Measurements from ENCODE around the gene RERE. TPM values are rescaled to one million over a fixed set of nuclear protein-coding genes. Genes with fewer than 3 reads are reported as not detected.

RERE gene
- total RNA-seq, 4 donors from 2014 or later = 86.4 to 111 (median 103) TPM

- peak overlapping the region in 2 of 4 donors; percentile 94 to 99 for H3K27ac ChIP-seq
- H3K9me3 ChIP-seq = no peaks in the 10 kb centered on the region
- H3K36me3 ChIP-seq = peaks cover 0 to 37% (median 0%) of the 10 kb centered on the region in 3 donors
- H3K27me3 ChIP-seq = no peaks in the 10 kb centered on the region
- no peak for DNase-seq (ENCODE audit: low spot score in 2 of 2)
- TF ChIP-seq EP300 (IDR thresholded peaks at IDR 0.05) (no peak), CTCF (IDR thresholded peaks at IDR 0.05) (no peak), POLR2A (IDR thresholded peaks at IDR 0.05) (no peak)
- H3K4me3 ChIP-seq = no peak overlapping the region
- peaks cover 0 to 96% (median 59%) of the 10 kb centered on the region in 4 donors for H3K4me1 ChIP-seq
- 35% methylated on average over 3 of the region's 3 CpGs for WGBS, 2 donors
Observed at GRCh38 chr1:8416881-8417280, 400.6 kb downstream of the RERE start.

- Histone ChIP-seq H3K27ac (peak overlapping the region in 2 of 4 donors; percentile 63 to 68), H3K4me1 (peaks cover 0 to 96% (median 60%) of the 10 kb centered on the region in 4 donors), H3K9me3 (no peaks in the 10 kb centered on the region), H3K4me3 (no peak overlapping the region), H3K36me3 (peaks cover 0 to 37% (median 0%) of the 10 kb centered on the region in 3 donors), H3K27me3 (no peaks in the 10 kb centered on the region)
- no peak for DNase-seq (ENCODE audit: low spot score in 2 of 2)
- WGBS, 2 donors = 35 to 40% methylated on average over 7 of the region's 7 CpGs
- TF ChIP-seq EP300 (IDR thresholded peaks at IDR 0.05) (no peak), CTCF (IDR thresholded peaks at IDR 0.05) (no peak), POLR2A (IDR thresholded peaks at IDR 0.05) (no peak)
Observed at GRCh38 chr1:8415526-8416278, 401.7 kb downstream of the RERE start.

GRCh38 chr1:8412183-8412831 is 405.1 kb downstream of the RERE start:
- no peaks in the 10 kb centered on the region for H3K9me3 ChIP-seq
- peaks cover 0 to 25% (median 0%) of the 10 kb centered on the region in 3 donors for H3K36me3 ChIP-seq
- peak in 1 of 2 donors; percentile 53 for DNase-seq (ENCODE audit: low spot score in 2 of 2)
- peaks cover 0 to 96% (median 61%) of the 10 kb centered on the region in 4 donors for H3K4me1 ChIP-seq
- no peaks in the 10 kb centered on the region for H3K27me3 ChIP-seq
- WGBS, 2 donors = 50 to 55% methylated on average over 8 of the region's 8 CpGs
- peak in 1 of 5 experiments; percentile 16 for TF ChIP-seq CTCF (IDR thresholded peaks at IDR 0.05)
- peak in 1 of 2 donors; percentile 60 for TF ChIP-seq EP300 (IDR thresholded peaks at IDR 0.05)
- no peak for TF ChIP-seq POLR2A (IDR thresholded peaks at IDR 0.05)
- H3K4me3 ChIP-seq = no peak overlapping the region
- H3K27ac ChIP-seq = peak overlapping the region; percentile 45 to 92 (median 76)

GRCh38 chr1:8411803-8412182 is 405.6 kb downstream of the RERE start:
- H3K9me3 ChIP-seq = no peaks in the 10 kb centered on the region
- DNase-seq (ENCODE audit: low spot score in 2 of 2) = peak in 1 of 2 donors; percentile 34
- H3K4me3 ChIP-seq = no peak overlapping the region
- peaks cover 0 to 25% (median 0%) of the 10 kb centered on the region in 3 donors for H3K36me3 ChIP-seq
- H3K4me1 ChIP-seq = peaks cover 0 to 96% (median 63%) of the 10 kb centered on the region in 4 donors
- TF ChIP-seq CTCF (IDR thresholded peaks at IDR 0.05) (no peak), EP300 (IDR thresholded peaks at IDR 0.05) (peak in 1 of 2 donors; percentile 60)
- H3K27me3 ChIP-seq = no peaks in the 10 kb centered on the region
- 42 to 43% methylated on average over 7 of the region's 7 CpGs for WGBS, 2 donors
- peak overlapping the region in 3 of 4 donors; percentile 66 to 92 (median 86) for H3K27ac ChIP-seq

GRCh38 chr1:8410791-8411190 is 406.6 kb downstream of the RERE start:
- Histone ChIP-seq H3K4me3 (no peak overlapping the region), H3K27me3 (no peaks in the 10 kb centered on the region), H3K9me3 (no peaks in the 10 kb centered on the region), H3K36me3 (peaks cover 0 to 26% (median 0%) of the 10 kb centered on the region in 3 donors), H3K27ac (peak overlapping the region in 3 of 4 donors; percentile 75 to 92 (median 86)), H3K4me1 (peaks cover 0 to 99% (median 63%) of the 10 kb centered on the region in 4 donors)
- TF ChIP-seq CTCF (IDR thresholded peaks at IDR 0.05) (no peak), EP300 (IDR thresholded peaks at IDR 0.05) (no peak), POLR2A (IDR thresholded peaks at IDR 0.05) (no peak)
- 44 to 56% methylated on average over 3 of the region's 3 CpGs for WGBS, 2 donors
- no peak for DNase-seq (ENCODE audit: low spot score in 2 of 2)
